PC-3 (cell line): ENCODE results near the gene SLC7A6OS.

ENCODE experiments used
- EZH2 ChIP-seq: fragments of 300-600 bp; sonication (generic); IDR thresholded peaks from one replicate; pipeline ENCODE4 v1.6.1; 2017; ENCODE audit warnings: antibody characterized with exemption, mild to moderate bottlenecking, low read length; ENCODE audit not compliant: unreplicated experiment
- TF ChIP-seq, protein P1 (sequence below): fragments of 300-600 bp; sonication (generic); conservative IDR thresholded peaks from 2 replicates; pipeline ENCODE4 v1.5.1; 2017; ENCODE audit warnings: antibody characterized with exemption, low read depth, mild to moderate bottlenecking, low read length

- TF ChIP-seq EZH2 = no peak
- TF ChIP-seq, protein P1, sequence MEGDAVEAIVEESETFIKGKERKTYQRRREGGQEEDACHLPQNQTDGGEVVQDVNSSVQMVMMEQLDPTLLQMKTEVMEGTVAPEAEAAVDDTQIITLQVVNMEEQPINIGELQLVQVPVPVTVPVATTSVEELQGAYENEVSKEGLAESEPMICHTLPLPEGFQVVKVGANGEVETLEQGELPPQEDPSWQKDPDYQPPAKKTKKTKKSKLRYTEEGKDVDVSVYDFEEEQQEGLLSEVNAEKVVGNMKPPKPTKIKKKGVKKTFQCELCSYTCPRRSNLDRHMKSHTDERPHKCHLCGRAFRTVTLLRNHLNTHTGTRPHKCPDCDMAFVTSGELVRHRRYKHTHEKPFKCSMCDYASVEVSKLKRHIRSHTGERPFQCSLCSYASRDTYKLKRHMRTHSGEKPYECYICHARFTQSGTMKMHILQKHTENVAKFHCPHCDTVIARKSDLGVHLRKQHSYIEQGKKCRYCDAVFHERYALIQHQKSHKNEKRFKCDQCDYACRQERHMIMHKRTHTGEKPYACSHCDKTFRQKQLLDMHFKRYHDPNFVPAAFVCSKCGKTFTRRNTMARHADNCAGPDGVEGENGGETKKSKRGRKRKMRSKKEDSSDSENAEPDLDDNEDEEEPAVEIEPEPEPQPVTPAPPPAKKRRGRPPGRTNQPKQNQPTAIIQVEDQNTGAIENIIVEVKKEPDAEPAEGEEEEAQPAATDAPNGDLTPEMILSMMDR = no peak
These were observed 18.2 kb upstream of the SLC7A6OS start for GRCh38 chr16:68328860-68329390.
